Liver (tissue), 9 donors: ENCODE results near the gene NKD2. TPM values are rescaled to one million over a fixed set of nuclear protein-coding genes. Genes with fewer than 3 reads are reported as not detected.

ENCODE experiments used
- DNase-seq: peaks from one replicate; pipeline ENCODE4 v3.0.0-alpha.2; 2017; ENCODE audit warnings: low spot score
- H3K27ac ChIP-seq, 2 donors: one replicate each; pipeline ENCODE4 v1.7.0; 2013; ENCODE audit warnings: inconsistent platforms in 2 of 2, low read length in 2 of 2, control low read depth in 1 of 2, low read depth in 1 of 2, mild to moderate bottlenecking in 1 of 2
- H3K27me3 ChIP-seq, 4 donors: one replicate each; pipeline versions ENCODE4 v1.6.1 to v1.7.0; 2013; ENCODE audit warnings: low read length in 3 of 4, inconsistent platforms in 1 of 4, mild to moderate bottlenecking in 1 of 4, moderate library complexity in 1 of 4; ENCODE audit not compliant: control insufficient read depth in 4 of 4, insufficient read depth in 4 of 4
- H3K36me3 ChIP-seq, 4 donors: one replicate each; pipeline versions ENCODE4 v1.6.1 to v1.7.0; 2013; ENCODE audit warnings: low read length in 3 of 4, mild to moderate bottlenecking in 3 of 4, low read depth in 1 of 4, moderate library complexity in 1 of 4; ENCODE audit not compliant: control insufficient read depth in 4 of 4, insufficient read depth in 3 of 4
- H3K4me1 ChIP-seq, 4 donors: one replicate each; pipeline versions ENCODE4 v1.6.1 to v1.7.0; 2013; ENCODE audit warnings: low read length in 3 of 4, mild to moderate bottlenecking in 3 of 4, moderate library complexity in 1 of 4; ENCODE audit not compliant: control insufficient read depth in 4 of 4, insufficient read depth in 4 of 4
- H3K4me3 ChIP-seq, 3 donors: one replicate each; pipeline versions ENCODE4 v1.6.1 to v1.7.0; 2013; ENCODE audit warnings: low read length in 3 of 3, control low read depth in 1 of 3, low read depth in 1 of 3, mild to moderate bottlenecking in 1 of 3
- H3K9ac ChIP-seq, 2 donors: one replicate each; pipeline ENCODE4 v1.7.0; 2013; ENCODE audit warnings: low read length in 2 of 2, mild to moderate bottlenecking in 2 of 2, moderate library complexity in 2 of 2, control low read depth in 1 of 2, low read depth in 1 of 2
- H3K9me3 ChIP-seq, 4 donors: one replicate each; pipeline versions ENCODE4 v1.6.1 to v1.7.0; 2013; ENCODE audit warnings: low read length in 3 of 4; ENCODE audit not compliant: control insufficient read depth in 4 of 4
- EGR1 ChIP-seq, 2 donors: IDR thresholded peaks; 2 replicates each; pipeline ENCODE4 v1.6.1; 2016 to 2018; ENCODE audit warnings: antibody characterized with exemption in 2 of 2, low read depth in 2 of 2
- FOXA1 ChIP-seq: IDR thresholded peaks from 2 replicates; pipeline ENCODE4 v1.6.1; 2016; ENCODE audit warnings: antibody characterized with exemption
- FOXA2 ChIP-seq: IDR thresholded peaks from 2 replicates; pipeline ENCODE4 v1.6.1; 2016; ENCODE audit warnings: antibody characterized with exemption
- GABPA ChIP-seq, 2 donors: IDR thresholded peaks in 1 of 2; conservative IDR thresholded peaks in 1 of 2; 2 replicates each; pipeline ENCODE4 v1.6.1; 2016; ENCODE audit warnings: antibody characterized with exemption in 2 of 2, mild to moderate bottlenecking in 1 of 2, moderate library complexity in 1 of 2
- HNF4A ChIP-seq, 2 donors: conservative IDR thresholded peaks; 2 replicates each; pipeline ENCODE4 v1.6.1; 2016; ENCODE audit warnings: antibody characterized with exemption in 2 of 2, mild to moderate bottlenecking in 2 of 2
- HNF4G ChIP-seq: IDR thresholded peaks from 2 replicates; pipeline ENCODE4 v1.6.1; 2016; ENCODE audit warnings: antibody characterized with exemption
- JUND ChIP-seq, 2 donors: IDR thresholded peaks; 2 replicates each; pipeline ENCODE4 v1.6.1; 2016; ENCODE audit warnings: antibody characterized with exemption in 2 of 2
- NR2F2 ChIP-seq: IDR thresholded peaks from 2 replicates; pipeline ENCODE4 v1.6.1; 2016; ENCODE audit warnings: antibody characterized with exemption
- RAD21 ChIP-seq, 2 donors: IDR thresholded peaks; 2 replicates each; pipeline ENCODE4 v1.6.1; 2016; ENCODE audit warnings: antibody characterized with exemption in 2 of 2, mild to moderate bottlenecking in 2 of 2
- RXRA ChIP-seq, 2 donors: IDR thresholded peaks; 2 replicates each; pipeline ENCODE4 v1.6.1; 2017 to 2018; ENCODE audit warnings: antibody characterized with exemption in 2 of 2, mild to moderate bottlenecking in 1 of 2
- SP1 ChIP-seq: IDR thresholded peaks from 2 replicates; pipeline ENCODE4 v1.6.1; 2018; ENCODE audit warnings: antibody characterized with exemption, mild to moderate bottlenecking
- TAF1 ChIP-seq: conservative IDR thresholded peaks from 2 replicates; pipeline ENCODE4 v1.6.1; 2016; ENCODE audit warnings: antibody characterized with exemption, mild to moderate bottlenecking
- YY1 ChIP-seq: IDR thresholded peaks from 2 replicates; pipeline ENCODE4 v1.6.1; 2016; ENCODE audit warnings: antibody characterized with exemption, mild to moderate bottlenecking
- WGBS: extraction: QIAGEN DNeasy Blood & Tissue Kit; methylation state at CpG from one replicate; pipeline ENCODE4 v1.1.7; 2013; 5-methylcytosine and 5-hydroxymethylcytosine counted together
- polyA plus RNA-seq, 2 donors: library from polyadenylated mRNA; stranded (reverse) in 1 of 2; unstranded in 1 of 2; fragments of 200-250 nt in 1 of 2; fragments of >200 nt in 1 of 2; fragmentation: Nextera tagmentation in 1 of 2; extraction: Ambion mirVana in 1 of 2; gene quantifications; one replicate each; pipeline versions ENCODE4 v1.2.1 to v1.2.3, GENCODE V29; 2013 to 2015
- total RNA-seq, 2 donors: library from RNA; depleted of rRNA; stranded (reverse); fragments of >200 nt; gene quantifications; one replicate each; pipeline ENCODE4 v1.2.3, GENCODE V29; 2014
- TF ChIP-seq, protein P1 (sequence below): IDR thresholded peaks from 2 replicates; pipeline ENCODE4 v1.6.1; 2016; ENCODE audit warnings: antibody characterized with exemption
- TF ChIP-seq, protein P2 (sequence below): fragments of 150-350 bp; IDR thresholded peaks from 2 replicates; pipeline ENCODE4 v1.5.1; 2017; ENCODE audit warnings: improper control_type of control experiment, low read depth, low read length; ENCODE audit not compliant: missing input control
- TF ChIP-seq, protein P3 (sequence below): IDR thresholded peaks from 2 replicates; pipeline ENCODE4 v1.6.1; 2016; ENCODE audit warnings: antibody characterized with exemption
- TF ChIP-seq, protein P4 (sequence below): IDR thresholded peaks from 2 replicates; pipeline ENCODE4 v1.6.1; 2016; ENCODE audit warnings: antibody characterized with exemption, mild to moderate bottlenecking
- TF ChIP-seq, protein P5 (sequence below): IDR thresholded peaks from 2 replicates; pipeline ENCODE4 v1.6.1; 2016; ENCODE audit warnings: antibody characterized with exemption
- donor health status: healthy.
- donor health status: healthy.
- donor health status: healthy.
- donor health status: healthy.
- donor health status: healthy.

The NKD2 gene
- total and polyA plus RNA-seq, 4 donors, result 0.09 to 1.3 (median 0.42) TPM

DNA sequence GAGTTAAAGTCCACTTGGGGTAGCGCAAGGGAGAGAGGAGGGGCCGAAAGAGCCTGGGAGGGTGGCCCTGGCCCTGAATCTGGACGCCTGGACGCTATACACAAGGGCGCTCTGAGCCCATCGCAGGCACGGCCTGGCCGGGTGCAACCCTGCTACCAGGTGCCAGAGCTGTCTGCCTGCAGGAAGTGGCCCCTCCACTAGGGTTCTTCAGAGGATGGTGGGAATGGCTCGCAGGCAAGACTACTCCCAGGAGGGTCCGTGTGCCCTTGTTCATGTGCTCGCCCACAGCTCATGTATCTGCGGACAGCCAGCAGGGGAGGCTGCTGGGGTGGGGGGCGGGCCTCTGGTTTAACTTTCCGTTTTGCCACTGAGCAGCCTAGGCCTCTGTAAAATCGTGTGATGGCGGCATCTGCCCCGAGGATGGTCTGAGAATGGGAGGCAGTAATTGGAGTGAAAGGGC lies 1.4 kb upstream of the NKD2 start:
- WGBS, result 87% methylated on average over 17 of the region's 17 CpGs
- TF ChIP-seq YY1, result no peak
- TF ChIP-seq HNF4G, result no peak
- no peak for TF ChIP-seq FOXA2
- TF ChIP-seq SP1, result no peak
- TF ChIP-seq, protein P1, sequence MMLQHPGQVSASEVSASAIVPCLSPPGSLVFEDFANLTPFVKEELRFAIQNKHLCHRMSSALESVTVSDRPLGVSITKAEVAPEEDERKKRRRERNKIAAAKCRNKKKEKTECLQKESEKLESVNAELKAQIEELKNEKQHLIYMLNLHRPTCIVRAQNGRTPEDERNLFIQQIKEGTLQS, result no peak
- TF ChIP-seq GABPA (IDR thresholded peaks at IDR 0.05 in 1 of 2, conservative IDR thresholded peaks at IDR 0.05 in 1 of 2), result no peak
- TF ChIP-seq, protein P2, sequence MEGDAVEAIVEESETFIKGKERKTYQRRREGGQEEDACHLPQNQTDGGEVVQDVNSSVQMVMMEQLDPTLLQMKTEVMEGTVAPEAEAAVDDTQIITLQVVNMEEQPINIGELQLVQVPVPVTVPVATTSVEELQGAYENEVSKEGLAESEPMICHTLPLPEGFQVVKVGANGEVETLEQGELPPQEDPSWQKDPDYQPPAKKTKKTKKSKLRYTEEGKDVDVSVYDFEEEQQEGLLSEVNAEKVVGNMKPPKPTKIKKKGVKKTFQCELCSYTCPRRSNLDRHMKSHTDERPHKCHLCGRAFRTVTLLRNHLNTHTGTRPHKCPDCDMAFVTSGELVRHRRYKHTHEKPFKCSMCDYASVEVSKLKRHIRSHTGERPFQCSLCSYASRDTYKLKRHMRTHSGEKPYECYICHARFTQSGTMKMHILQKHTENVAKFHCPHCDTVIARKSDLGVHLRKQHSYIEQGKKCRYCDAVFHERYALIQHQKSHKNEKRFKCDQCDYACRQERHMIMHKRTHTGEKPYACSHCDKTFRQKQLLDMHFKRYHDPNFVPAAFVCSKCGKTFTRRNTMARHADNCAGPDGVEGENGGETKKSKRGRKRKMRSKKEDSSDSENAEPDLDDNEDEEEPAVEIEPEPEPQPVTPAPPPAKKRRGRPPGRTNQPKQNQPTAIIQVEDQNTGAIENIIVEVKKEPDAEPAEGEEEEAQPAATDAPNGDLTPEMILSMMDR, result no peak
- no peak for TF ChIP-seq RAD21 (IDR thresholded peaks at IDR 0.05)
- TF ChIP-seq FOXA1, result no peak
- TF ChIP-seq, protein P3, sequence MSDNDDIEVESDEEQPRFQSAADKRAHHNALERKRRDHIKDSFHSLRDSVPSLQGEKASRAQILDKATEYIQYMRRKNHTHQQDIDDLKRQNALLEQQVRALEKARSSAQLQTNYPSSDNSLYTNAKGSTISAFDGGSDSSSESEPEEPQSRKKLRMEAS, result no peak
- TF ChIP-seq RXRA (IDR thresholded peaks at IDR 0.05), result no peak
- TF ChIP-seq JUND (IDR thresholded peaks at IDR 0.05), result no peak
- TF ChIP-seq, protein P4, sequence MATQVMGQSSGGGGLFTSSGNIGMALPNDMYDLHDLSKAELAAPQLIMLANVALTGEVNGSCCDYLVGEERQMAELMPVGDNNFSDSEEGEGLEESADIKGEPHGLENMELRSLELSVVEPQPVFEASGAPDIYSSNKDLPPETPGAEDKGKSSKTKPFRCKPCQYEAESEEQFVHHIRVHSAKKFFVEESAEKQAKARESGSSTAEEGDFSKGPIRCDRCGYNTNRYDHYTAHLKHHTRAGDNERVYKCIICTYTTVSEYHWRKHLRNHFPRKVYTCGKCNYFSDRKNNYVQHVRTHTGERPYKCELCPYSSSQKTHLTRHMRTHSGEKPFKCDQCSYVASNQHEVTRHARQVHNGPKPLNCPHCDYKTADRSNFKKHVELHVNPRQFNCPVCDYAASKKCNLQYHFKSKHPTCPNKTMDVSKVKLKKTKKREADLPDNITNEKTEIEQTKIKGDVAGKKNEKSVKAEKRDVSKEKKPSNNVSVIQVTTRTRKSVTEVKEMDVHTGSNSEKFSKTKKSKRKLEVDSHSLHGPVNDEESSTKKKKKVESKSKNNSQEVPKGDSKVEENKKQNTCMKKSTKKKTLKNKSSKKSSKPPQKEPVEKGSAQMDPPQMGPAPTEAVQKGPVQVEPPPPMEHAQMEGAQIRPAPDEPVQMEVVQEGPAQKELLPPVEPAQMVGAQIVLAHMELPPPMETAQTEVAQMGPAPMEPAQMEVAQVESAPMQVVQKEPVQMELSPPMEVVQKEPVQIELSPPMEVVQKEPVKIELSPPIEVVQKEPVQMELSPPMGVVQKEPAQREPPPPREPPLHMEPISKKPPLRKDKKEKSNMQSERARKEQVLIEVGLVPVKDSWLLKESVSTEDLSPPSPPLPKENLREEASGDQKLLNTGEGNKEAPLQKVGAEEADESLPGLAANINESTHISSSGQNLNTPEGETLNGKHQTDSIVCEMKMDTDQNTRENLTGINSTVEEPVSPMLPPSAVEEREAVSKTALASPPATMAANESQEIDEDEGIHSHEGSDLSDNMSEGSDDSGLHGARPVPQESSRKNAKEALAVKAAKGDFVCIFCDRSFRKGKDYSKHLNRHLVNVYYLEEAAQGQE, result no peak
- no peak for TF ChIP-seq EGR1 (IDR thresholded peaks at IDR 0.05; ENCODE audit: low read depth in 2 of 2)
- no peak for TF ChIP-seq NR2F2
- TF ChIP-seq, protein P5, sequence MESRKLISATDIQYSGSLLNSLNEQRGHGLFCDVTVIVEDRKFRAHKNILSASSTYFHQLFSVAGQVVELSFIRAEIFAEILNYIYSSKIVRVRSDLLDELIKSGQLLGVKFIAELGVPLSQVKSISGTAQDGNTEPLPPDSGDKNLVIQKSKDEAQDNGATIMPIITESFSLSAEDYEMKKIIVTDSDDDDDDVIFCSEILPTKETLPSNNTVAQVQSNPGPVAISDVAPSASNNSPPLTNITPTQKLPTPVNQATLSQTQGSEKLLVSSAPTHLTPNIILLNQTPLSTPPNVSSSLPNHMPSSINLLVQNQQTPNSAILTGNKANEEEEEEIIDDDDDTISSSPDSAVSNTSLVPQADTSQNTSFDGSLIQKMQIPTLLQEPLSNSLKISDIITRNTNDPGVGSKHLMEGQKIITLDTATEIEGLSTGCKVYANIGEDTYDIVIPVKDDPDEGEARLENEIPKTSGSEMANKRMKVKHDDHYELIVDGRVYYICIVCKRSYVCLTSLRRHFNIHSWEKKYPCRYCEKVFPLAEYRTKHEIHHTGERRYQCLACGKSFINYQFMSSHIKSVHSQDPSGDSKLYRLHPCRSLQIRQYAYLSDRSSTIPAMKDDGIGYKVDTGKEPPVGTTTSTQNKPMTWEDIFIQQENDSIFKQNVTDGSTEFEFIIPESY, result no peak
- no peak for TF ChIP-seq TAF1
- no peak for TF ChIP-seq HNF4A (conservative IDR thresholded peaks at IDR 0.05)
- H3K27me3 ChIP-seq, result peaks cover 0 to 4% (median 1%) of the 10 kb centered on the region in 4 donors
- H3K4me3 ChIP-seq, result no peak overlapping the region
- H3K36me3 ChIP-seq, result no peaks in the 10 kb centered on the region
- no peaks in the 10 kb centered on the region for H3K9me3 ChIP-seq
- peaks cover 0 to 22% (median 9%) of the 10 kb centered on the region in 4 donors for H3K4me1 ChIP-seq
- DNase-seq, result no peak
- H3K27ac ChIP-seq, result no peak overlapping the region
- no peak overlapping the region for H3K9ac ChIP-seq
